Measurements from ENCODE around the gene HSF2BP. TPM values are rescaled to one million over a fixed set of nuclear protein-coding genes. Genes with fewer than 3 reads are reported as not detected.

The HSF2BP gene
- total and polyA plus RNA-seq, 2 donors (not counting 1 experiment from before 2014, with no cell fraction given), result 0.49 TPM

GRCh38 chr21:43675871-43676270 lies 16.6 kb upstream of the HSF2BP start:
- Histone ChIP-seq H3K9me3 (ENCODE audit: control extremely low read depth in 1 of 3, control insufficient read depth in 2 of 3, insufficient read depth in 1 of 3, low read length in 2 of 3) (no peaks in the 10 kb centered on the region), H4K20me1 (ENCODE audit: control insufficient read depth, insufficient read depth, low read length, poor library complexity, severe bottlenecking) (no peaks in the 10 kb centered on the region), H3K36me3 (replicated peaks in 1 of 2; ENCODE audit: control extremely low read depth in 1 of 2, control insufficient read depth in 1 of 2, extremely low read depth in 1 of 2, insufficient read depth in 2 of 2, low read length in 1 of 2) (peaks cover 4 to 52% of the 10 kb centered on the region in 2 experiments), H3K79me2 (ENCODE audit: control insufficient read depth, insufficient read depth, low read length) (peaks cover 18% of the 10 kb centered on the region), H3K9ac (ENCODE audit: low read length) (no peak overlapping the region), H2AFZ (ENCODE audit: insufficient read depth, low read depth, low read length, poor library complexity, severe bottlenecking) (no peak overlapping the region), H3K4me2 (replicated peaks; ENCODE audit: low read depth, low read length, poor library complexity, severe bottlenecking) (no peak overlapping the region), H3K27me3 (replicated peaks in 1 of 4; ENCODE audit: control extremely low read depth in 1 of 4, control insufficient read depth in 3 of 4, insufficient read depth in 4 of 4, low read length in 3 of 4) (no peaks in the 10 kb centered on the region), H3K4me3 (ENCODE audit: control extremely low read depth in 1 of 5, extremely low read depth in 1 of 5, insufficient read depth in 1 of 5, low read depth in 2 of 5, low read length in 4 of 5) (no peak overlapping the region), H3K4me1 (ENCODE audit: control insufficient read depth in 2 of 2, insufficient read depth in 2 of 2, low read length in 2 of 2) (no peaks in the 10 kb centered on the region), H3K27ac (ENCODE audit: low read length in 2 of 2) (no peak overlapping the region)
- intact Hi-C loops (cut with micrococcal nuclease), result no loop called here
- WGBS (ENCODE audit: insufficient coverage), result 100% methylated on average over 1 of the region's 3 CpGs
- TF ChIP-seq CTCF (IDR thresholded peaks at IDR 0.05) (no peak), EZH2 (IDR thresholded peaks at IDR 0.05; ENCODE audit: borderline replicate concordance, insufficient read depth, low read depth, low read length, poor library complexity, severe bottlenecking) (no peak)
- Mint-ChIP-seq H3K27me3 (no peaks in the 10 kb centered on the region), H3K4me1 (no peaks in the 10 kb centered on the region), H3K9me3 (ENCODE audit: insufficient read depth) (no peaks in the 10 kb centered on the region), H3K27ac (no peak overlapping the region), H3K4me3 (no peak overlapping the region)
- POLR2A ChIA-PET, result no interaction called here
- DNase-seq, result no peak
- ATAC-seq (ENCODE audit: low read depth), result no peak
- CTCF ChIA-PET, result no interaction called here

- Histone ChIP-seq H3K27me3 (replicated peaks in 1 of 4; ENCODE audit: control extremely low read depth in 1 of 4, control insufficient read depth in 3 of 4, insufficient read depth in 4 of 4, low read length in 3 of 4) (no peaks in the 10 kb centered on the region), H3K36me3 (replicated peaks in 1 of 2; ENCODE audit: control extremely low read depth in 1 of 2, control insufficient read depth in 1 of 2, extremely low read depth in 1 of 2, insufficient read depth in 2 of 2, low read length in 1 of 2) (peaks cover 2 to 45% of the 10 kb centered on the region in 2 experiments), H3K27ac (ENCODE audit: low read length in 2 of 2) (no peak overlapping the region), H3K4me1 (ENCODE audit: control insufficient read depth in 2 of 2, insufficient read depth in 2 of 2, low read length in 2 of 2) (no peaks in the 10 kb centered on the region), H3K4me3 (ENCODE audit: control extremely low read depth in 1 of 5, extremely low read depth in 1 of 5, insufficient read depth in 1 of 5, low read depth in 2 of 5, low read length in 4 of 5) (no peak overlapping the region), H3K4me2 (replicated peaks; ENCODE audit: low read depth, low read length, poor library complexity, severe bottlenecking) (no peak overlapping the region), H2AFZ (ENCODE audit: insufficient read depth, low read depth, low read length, poor library complexity, severe bottlenecking) (no peak overlapping the region), H3K79me2 (ENCODE audit: control insufficient read depth, insufficient read depth, low read length) (peaks cover 68% of the 10 kb centered on the region), H4K20me1 (ENCODE audit: control insufficient read depth, insufficient read depth, low read length, poor library complexity, severe bottlenecking) (peaks cover 47% of the 10 kb centered on the region), H3K9ac (ENCODE audit: low read length) (no peak overlapping the region), H3K9me3 (ENCODE audit: control extremely low read depth in 1 of 3, control insufficient read depth in 2 of 3, insufficient read depth in 1 of 3, low read length in 2 of 3) (peaks cover 0 to 3% (median 0%) of the 10 kb centered on the region in 3 donors)
- POLR2A ChIA-PET, result no interaction called here
- TF ChIP-seq EZH2 (IDR thresholded peaks at IDR 0.05; ENCODE audit: borderline replicate concordance, insufficient read depth, low read depth, low read length, poor library complexity, severe bottlenecking), result no peak
- no peak for TF ChIP-seq CTCF (IDR thresholded peaks at IDR 0.05)
- no peak for DNase-seq
- Mint-ChIP-seq H3K27ac (no peak overlapping the region), H3K9me3 (ENCODE audit: insufficient read depth) (no peaks in the 10 kb centered on the region), H3K4me1 (peaks cover 11% of the 10 kb centered on the region), H3K4me3 (no peak overlapping the region), H3K27me3 (no peaks in the 10 kb centered on the region)
- 92% methylated on average over 19 of the region's 20 CpGs for WGBS (ENCODE audit: insufficient coverage)
- CTCF ChIA-PET, result no interaction called here
- intact Hi-C loops (cut with micrococcal nuclease), result no loop called here
- no peak for ATAC-seq (ENCODE audit: low read depth)
Observed at GRCh38 chr21:43669828-43670605, 10.7 kb upstream of the HSF2BP start.
